Muscle layer of duodenum (tissue), 2 donors: ENCODE results near the gene CNMD.

Experiments
- H3K27ac ChIP-seq: one replicate; pipeline ENCODE4 v1.7.0; 2013; ENCODE audit warnings: mild to moderate bottlenecking, low read length
- H3K27me3 ChIP-seq: one replicate; pipeline ENCODE4 v1.7.0; 2013; ENCODE audit warnings: low read depth, mild to moderate bottlenecking, control low read depth, low read length
- H3K36me3 ChIP-seq, 2 donors: one replicate each; pipeline ENCODE4 v1.7.0; 2013; ENCODE audit warnings: low read length in 2 of 2, control low read depth in 1 of 2, mild to moderate bottlenecking in 1 of 2; ENCODE audit not compliant: insufficient read depth in 2 of 2, control insufficient read depth in 1 of 2
- H3K4me1 ChIP-seq, 2 donors: one replicate each; pipeline ENCODE4 v1.7.0; 2013; ENCODE audit warnings: low read length in 2 of 2, mild to moderate bottlenecking in 2 of 2, control low read depth in 1 of 2, moderate library complexity in 1 of 2; ENCODE audit not compliant: insufficient read depth in 2 of 2, control insufficient read depth in 1 of 2
- H3K4me3 ChIP-seq, 2 donors: one replicate each; pipeline ENCODE4 v1.7.0; 2013; ENCODE audit warnings: low read length in 2 of 2, low read depth in 1 of 2, mild to moderate bottlenecking in 1 of 2
- H3K9me3 ChIP-seq, 2 donors: one replicate each; pipeline ENCODE4 v1.7.0; 2013; ENCODE audit warnings: low read length in 2 of 2, control low read depth in 1 of 2, mild to moderate bottlenecking in 1 of 2; ENCODE audit not compliant: control insufficient read depth in 1 of 2
- donor health status: healthy.

CNMD gene

GRCh38 chr13:52776726-52777125 lies 37.1 kb upstream of the CNMD start:
- Histone ChIP-seq H3K27ac (no peak overlapping the region), H3K27me3 (no peaks in the 10 kb centered on the region), H3K36me3 (no peaks in the 10 kb centered on the region), H3K9me3 (no peaks in the 10 kb centered on the region), H3K4me3 (no peak overlapping the region), H3K4me1 (no peaks in the 10 kb centered on the region)

GRCh38 chr13:52775511-52775910 lies 35.9 kb upstream of the CNMD start:
- H3K27me3 ChIP-seq = no peaks in the 10 kb centered on the region
- no peaks in the 10 kb centered on the region for H3K9me3 ChIP-seq
- no peaks in the 10 kb centered on the region for H3K36me3 ChIP-seq
- H3K4me1 ChIP-seq = no peaks in the 10 kb centered on the region
- no peak overlapping the region for H3K4me3 ChIP-seq
- H3K27ac ChIP-seq = no peak overlapping the region

- no peaks in the 10 kb centered on the region for H3K36me3 ChIP-seq
- H3K4me3 ChIP-seq = no peak overlapping the region
- H3K4me1 ChIP-seq = no peaks in the 10 kb centered on the region
- no peak overlapping the region for H3K27ac ChIP-seq
- H3K9me3 ChIP-seq = no peaks in the 10 kb centered on the region
- no peaks in the 10 kb centered on the region for H3K27me3 ChIP-seq
Measured at GRCh38 chr13:52767949-52768516, 28.4 kb upstream of the CNMD start.

GRCh38 chr13:52765611-52766390 lies 26.2 kb upstream of the CNMD start:
- H3K9me3 ChIP-seq = no peaks in the 10 kb centered on the region
- no peak overlapping the region for H3K4me3 ChIP-seq
- H3K27ac ChIP-seq = no peak overlapping the region
- H3K4me1 ChIP-seq = no peaks in the 10 kb centered on the region
- no peaks in the 10 kb centered on the region for H3K27me3 ChIP-seq
- H3K36me3 ChIP-seq = no peaks in the 10 kb centered on the region

GRCh38 chr13:52760077-52760476 lies 20.5 kb upstream of the CNMD start:
- H3K27ac ChIP-seq = no peak overlapping the region
- H3K4me1 ChIP-seq = peaks cover 0 to 11% of the 10 kb centered on the region in 2 donors
- H3K36me3 ChIP-seq = no peaks in the 10 kb centered on the region
- H3K4me3 ChIP-seq = no peak overlapping the region
- H3K27me3 ChIP-seq = no peaks in the 10 kb centered on the region
- no peaks in the 10 kb centered on the region for H3K9me3 ChIP-seq

GRCh38 chr13:52758114-52758513 lies 18.5 kb upstream of the CNMD start:
- Histone ChIP-seq H3K4me3 (no peak overlapping the region), H3K27ac (no peak overlapping the region), H3K27me3 (no peaks in the 10 kb centered on the region), H3K9me3 (no peaks in the 10 kb centered on the region), H3K4me1 (peaks cover 0 to 11% of the 10 kb centered on the region in 2 donors), H3K36me3 (no peaks in the 10 kb centered on the region)

GRCh38 chr13:52751196-52751595 lies 11.6 kb upstream of the CNMD start:
- no peaks in the 10 kb centered on the region for H3K36me3 ChIP-seq
- no peaks in the 10 kb centered on the region for H3K9me3 ChIP-seq
- no peaks in the 10 kb centered on the region for H3K4me1 ChIP-seq
- no peaks in the 10 kb centered on the region for H3K27me3 ChIP-seq
- no peak overlapping the region for H3K27ac ChIP-seq
- H3K4me3 ChIP-seq = no peak overlapping the region

- Histone ChIP-seq H3K27me3 (no peaks in the 10 kb centered on the region), H3K36me3 (no peaks in the 10 kb centered on the region), H3K9me3 (no peaks in the 10 kb centered on the region), H3K4me1 (no peaks in the 10 kb centered on the region), H3K27ac (no peak overlapping the region), H3K4me3 (no peak overlapping the region)
Measured at GRCh38 chr13:52750713-52751112, 11.1 kb upstream of the CNMD start.

GRCh38 chr13:52749419-52749818 lies 9.8 kb upstream of the CNMD start:
- H3K4me1 ChIP-seq = no peaks in the 10 kb centered on the region
- H3K4me3 ChIP-seq = no peak overlapping the region
- H3K9me3 ChIP-seq = no peaks in the 10 kb centered on the region
- no peak overlapping the region for H3K27ac ChIP-seq
- no peaks in the 10 kb centered on the region for H3K27me3 ChIP-seq
- no peaks in the 10 kb centered on the region for H3K36me3 ChIP-seq

- Histone ChIP-seq H3K9me3 (no peaks in the 10 kb centered on the region), H3K27ac (no peak overlapping the region), H3K36me3 (no peaks in the 10 kb centered on the region), H3K27me3 (peaks cover 2% of the 10 kb centered on the region), H3K4me1 (no peaks in the 10 kb centered on the region), H3K4me3 (no peak overlapping the region)
Measured at GRCh38 chr13:52746141-52746540, 6.5 kb upstream of the CNMD start.

GRCh38 chr13:52744842-52745375 lies 5.3 kb upstream of the CNMD start:
- no peak overlapping the region for H3K4me3 ChIP-seq
- H3K4me1 ChIP-seq = no peaks in the 10 kb centered on the region
- peaks cover 12% of the 10 kb centered on the region for H3K27me3 ChIP-seq
- no peaks in the 10 kb centered on the region for H3K36me3 ChIP-seq
- no peak overlapping the region for H3K27ac ChIP-seq
- no peaks in the 10 kb centered on the region for H3K9me3 ChIP-seq
